ENCODE data around the gene GBGT1.

GBGT1 gene

GRCh38 chr9:133122935-133123611 lies 40.6 kb downstream of the GBGT1 start:
- no peak for DNase-seq

GRCh38 chr9:133122605-133122934 lies 41.1 kb downstream of the GBGT1 start:
- DNase-seq = no peak

- no peak for DNase-seq
Observed at GRCh38 chr9:133121915-133122550, 41.7 kb downstream of the GBGT1 start.

- peak; percentile 7 for DNase-seq
Observed at GRCh38 chr9:133121198-133121914, 42.4 kb downstream of the GBGT1 start, which contains the start of gene RALGDS. Gene RALGDS (minus strand): TSS chr9:133121240. CDS start chr9:133121154, 86 bp downstream.

- DNase-seq = no peak
Observed at GRCh38 chr9:133120501-133121197, 43.1 kb downstream of the GBGT1 start.

- no peak for DNase-seq
Observed at GRCh38 chr9:133119846-133120500, 43.7 kb downstream of the GBGT1 start.

- DNase-seq = peak; percentile 31
Observed at GRCh38 chr9:133119103-133119845, 44.4 kb downstream of the GBGT1 start.

- no peak for DNase-seq
Observed at GRCh38 chr9:133118568-133118967, 45.1 kb downstream of the GBGT1 start.

- DNase-seq = no peak
Observed at GRCh38 chr9:133118179-133118520, 45.6 kb downstream of the GBGT1 start.

GRCh38 chr9:133117271-133118178 lies 46.2 kb downstream of the GBGT1 start:
- DNase-seq = peak; percentile 22

- DNase-seq = no peak
Observed at GRCh38 chr9:133116346-133117231, 47.1 kb downstream of the GBGT1 start.

- DNase-seq = no peak
Observed at GRCh38 chr9:133115604-133116345, 47.9 kb downstream of the GBGT1 start.

GRCh38 chr9:133114886-133115603 lies 48.7 kb downstream of the GBGT1 start:
- DNase-seq = no peak

GRCh38 chr9:133113949-133114885 lies 49.5 kb downstream of the GBGT1 start:
- no peak for DNase-seq

GRCh38 chr9:133113163-133113948 lies 50.4 kb downstream of the GBGT1 start:
- no peak for DNase-seq

- DNase-seq = no peak
Observed at GRCh38 chr9:133112663-133113026, 51.1 kb downstream of the GBGT1 start.
